HUES64 (cell line): ENCODE data around the gene DCAF5.
A peak's percentile ranks its signal among the peaks of the same experiment; 100 is the strongest.
"Not testable (repeated sequence)": the region's sequence is repeated elsewhere in the genome, so short reads cannot be mapped to it uniquely, and the experiment has no call there.

Experiments
- H3K27ac ChIP-seq: 2 replicates; pipeline ENCODE4 v1.7.0; 2013; ENCODE audit warnings: low read depth, low read length, inconsistent platforms
- H3K27me3 ChIP-seq: 2 replicates; pipeline ENCODE4 v1.6.1; 2013; ENCODE audit warnings: mild to moderate bottlenecking, low read length; ENCODE audit not compliant: insufficient read depth
- H3K36me3 ChIP-seq: 2 replicates; pipeline ENCODE4 v1.6.1; 2013; ENCODE audit warnings: mild to moderate bottlenecking, low read length; ENCODE audit not compliant: insufficient read depth
- H3K4me1 ChIP-seq: 2 replicates; pipeline ENCODE4 v1.6.1; 2013; ENCODE audit warnings: mild to moderate bottlenecking, low read length, moderate library complexity; ENCODE audit not compliant: insufficient read depth
- H3K4me3 ChIP-seq: 2 replicates; pipeline ENCODE4 v1.5.1; 2013; ENCODE audit warnings: mild to moderate bottlenecking, low read length, moderate library complexity
- H3K9ac ChIP-seq: 2 replicates; pipeline ENCODE4 v1.6.1; 2013; ENCODE audit warnings: mild to moderate bottlenecking, low read depth, low read length
- H3K9me3 ChIP-seq: 2 replicates; pipeline ENCODE4 v1.6.1; 2013; ENCODE audit warnings: low read depth, low read length; ENCODE audit not compliant: insufficient read depth
- WGBS: fragments of 150-250, 120-280 bp; methylation state at CpG from one replicate; pipeline ENCODE4 v1.1.7; 2013; ENCODE audit warnings: missing lambda C conversion rate; 5-methylcytosine and 5-hydroxymethylcytosine counted together

The DCAF5 gene

GRCh38 chr14:69170839-69171238 lies 17.9 kb upstream of the DCAF5 start:
- Histone ChIP-seq H3K9me3 (no peaks in the 10 kb centered on the region), H3K27ac (no peak overlapping the region), H3K9ac (no peak overlapping the region), H3K4me1 (no peaks in the 10 kb centered on the region), H3K36me3 (no peaks in the 10 kb centered on the region), H3K27me3 (no peaks in the 10 kb centered on the region), H3K4me3 (no peak overlapping the region)
- WGBS = 100% methylated on average over 1 of the region's 1 CpG

GRCh38 chr14:69165787-69166186 lies 12.9 kb upstream of the DCAF5 start:
- WGBS = 86% methylated on average over 2 of the region's 2 CpGs
- not testable (repeated sequence) for H3K27me3 ChIP-seq, H3K9ac ChIP-seq, H3K27ac ChIP-seq, H3K36me3 ChIP-seq, H3K4me3 ChIP-seq, H3K9me3 ChIP-seq, H3K4me1 ChIP-seq

GRCh38 chr14:69161590-69161989 lies 8.7 kb upstream of the DCAF5 start:
- Histone ChIP-seq H3K9me3 (no peaks in the 10 kb centered on the region), H3K27ac (no peak overlapping the region), H3K27me3 (peaks cover 3% of the 10 kb centered on the region; the same call in 1 of the 2 replicates), H3K4me3 (no peak overlapping the region), H3K9ac (no peak overlapping the region), H3K4me1 (no peaks in the 10 kb centered on the region), H3K36me3 (no peaks in the 10 kb centered on the region)
- 100% methylated on average over 1 of the region's 1 CpG for WGBS

GRCh38 chr14:69156224-69156623 lies 3.3 kb upstream of the DCAF5 start:
- Histone ChIP-seq H3K4me1 (peaks cover 12% of the 10 kb centered on the region; the same call in 1 of the 2 replicates), H3K27me3 (peaks cover 21% of the 10 kb centered on the region), H3K36me3 (no peaks in the 10 kb centered on the region), H3K9me3 (no peaks in the 10 kb centered on the region), H3K9ac (no peak overlapping the region), H3K27ac (no peak overlapping the region), H3K4me3 (no peak overlapping the region)

- WGBS = 19% methylated on average over 4 of the region's 4 CpGs
- H3K27me3 ChIP-seq = peaks cover 18% of the 10 kb centered on the region
- H3K9ac ChIP-seq = no peak overlapping the region
- no peak overlapping the region for H3K27ac ChIP-seq
- H3K9me3 ChIP-seq = no peaks in the 10 kb centered on the region
- peaks cover 17% of the 10 kb centered on the region; the same call in 1 of the 2 replicates for H3K4me1 ChIP-seq
- H3K4me3 ChIP-seq = no peak overlapping the region; the same call in 1 of the 2 replicates
- H3K36me3 ChIP-seq = no peaks in the 10 kb centered on the region
Measured at GRCh38 chr14:69154779-69155178, 1.9 kb upstream of the DCAF5 start.

GRCh38 chr14:69153873-69154270 lies 953 bp upstream of the DCAF5 start:
- 10% methylated on average over 13 of the region's 13 CpGs for WGBS
- Histone ChIP-seq H3K36me3 (peaks cover 6% of the 10 kb centered on the region), H3K4me3 (peak overlapping the region; percentile 92), H3K27ac (no peak overlapping the region), H3K27me3 (peaks cover 18% of the 10 kb centered on the region), H3K9ac (0 out of 2 replicates have a peak overlapping the region, but pooled peaks have one; percentile 68), H3K9me3 (no peaks in the 10 kb centered on the region), H3K4me1 (peaks cover 17% of the 10 kb centered on the region; the same call in 1 of the 2 replicates)

- Histone ChIP-seq H3K4me1 (peaks cover 17% of the 10 kb centered on the region; the same call in 1 of the 2 replicates), H3K27me3 (peaks cover 18% of the 10 kb centered on the region), H3K4me3 (peak overlapping the region; percentile 92), H3K36me3 (peaks cover 8% of the 10 kb centered on the region), H3K27ac (peak overlapping the region; percentile 68; the same call in 1 of the 2 replicates), H3K9me3 (no peaks in the 10 kb centered on the region), H3K9ac (peak overlapping the region; percentile 68)
- WGBS = under 1% methylated on average over 72 of the region's 72 CpGs
Measured at GRCh38 chr14:69153152-69153872, 393 bp upstream of the DCAF5 start.

- H3K27ac ChIP-seq = peak overlapping the region; percentile 88; the same call in 1 of the 2 replicates
Measured at GRCh38 chr14:69152181-69152901, 578 bp downstream of the DCAF5 start.

GRCh38 chr14:69151458-69152180 lies 1.3 kb downstream of the DCAF5 start:
- Histone ChIP-seq H3K9ac (peak overlapping the region; percentile 69), H3K4me3 (peak overlapping the region; percentile 92), H3K27ac (peak overlapping the region; percentile 73; the same call in 1 of the 2 replicates), H3K4me1 (peaks cover 17% of the 10 kb centered on the region; the same call in 1 of the 2 replicates), H3K27me3 (peaks cover 18% of the 10 kb centered on the region), H3K9me3 (no peaks in the 10 kb centered on the region), H3K36me3 (peaks cover 8% of the 10 kb centered on the region)
- under 1% methylated on average over 57 of the region's 57 CpGs for WGBS

More at GRCh38 chr14:69152181-69152901, 578 bp downstream of the DCAF5 start:
- Histone ChIP-seq H3K36me3 (peaks cover 8% of the 10 kb centered on the region), H3K27me3 (peaks cover 18% of the 10 kb centered on the region), H3K4me3 (peak overlapping the region; percentile 92), H3K4me1 (peaks cover 17% of the 10 kb centered on the region; the same call in 1 of the 2 replicates), H3K9me3 (no peaks in the 10 kb centered on the region), H3K9ac (peak overlapping the region; percentile 69; the same call in 1 of the 2 replicates)
- under 1% methylated on average over 37 of the region's 38 CpGs for whole genome bisulfite sequencing

GRCh38 chr14:69149461-69150244 lies 3.3 kb downstream of the DCAF5 start:
- Histone ChIP-seq H3K4me3 (no peak overlapping the region), H3K4me1 (peaks cover 12% of the 10 kb centered on the region; the same call in 1 of the 2 replicates), H3K9ac (no peak overlapping the region), H3K27ac (no peak overlapping the region), H3K27me3 (peaks cover 11% of the 10 kb centered on the region), H3K36me3 (peaks cover 8% of the 10 kb centered on the region), H3K9me3 (no peaks in the 10 kb centered on the region)
- WGBS = 82% methylated on average over 1 of the region's 2 CpGs
